Right lobe of liver (tissue), 6 donors: ENCODE data around the gene CHMP4B. TPM values are rescaled to one million over a fixed set of nuclear protein-coding genes. Genes with fewer than 3 reads are reported as not detected.

ENCODE experiments used
- ATAC-seq, 4 donors: fragments of 200-7000 bp; cut with Tn5 transposase; one replicate each; pipeline ENCODE4 v1.9.1; 2020; ENCODE audit warnings: mild to moderate bottlenecking in 4 of 4, moderate library complexity in 4 of 4
- DNase-seq, 3 donors: peaks; one replicate each; pipeline ENCODE4 v3.0.0-alpha.2; 2020
- H3K27ac ChIP-seq, 3 donors: fragments of 200-600 bp; one replicate each; pipeline ENCODE4 v1.8.0; 2022
- H3K27me3 ChIP-seq, 2 donors: fragments of 200-600 bp; one replicate each; pipeline ENCODE4 v1.8.0; 2022
- H3K36me3 ChIP-seq, 4 donors: fragments of 200-600 bp; sonication (generic) in 1 of 4; one replicate each; pipeline versions ENCODE4 v1.5.1 to v1.8.0; 2017 to 2022; ENCODE audit warnings: control low read depth in 1 of 4
- H3K4me1 ChIP-seq, 4 donors: fragments of 200-600 bp; sonication (generic) in 1 of 4; one replicate each; pipeline versions ENCODE4 v1.5.1 to v1.8.0; 2017 to 2022; ENCODE audit warnings: control low read depth in 1 of 4
- H3K4me3 ChIP-seq, 3 donors: fragments of 200-600 bp; one replicate each; pipeline ENCODE4 v1.8.0; 2022
- H3K9me3 ChIP-seq, 4 donors: fragments of 200-600 bp; sonication (generic) in 1 of 4; one replicate each; pipeline versions ENCODE4 v1.5.1 to v1.8.0; 2017 to 2022; ENCODE audit warnings: control low read depth in 1 of 4
- CTCF ChIP-seq, 4 donors: fragments of 200-600 bp in 3 of 4; fragments of 450-650 bp in 1 of 4; IDR thresholded peaks; one replicate each; pipeline versions ENCODE4 v1.5.1 to v1.8.0; 2016 to 2022; ENCODE audit warnings: antibody characterized with exemption in 4 of 4, mild to moderate bottlenecking in 2 of 4
- POLR2A ChIP-seq: fragments of 450-650 bp; IDR thresholded peaks from one replicate; pipeline ENCODE4 v1.6.1; 2017; ENCODE audit warnings: antibody characterized with exemption, mild to moderate bottlenecking
- WGBS: methylation state at CpG from one replicate; pipeline ENCODE4 v1.1.6; 2018; ENCODE audit warnings: low coverage, low lambda C conversion rate; ENCODE audit not compliant: insufficient coverage; ENCODE audit errors: missing lambda C conversion rate; 5-methylcytosine and 5-hydroxymethylcytosine counted together
- intact Hi-C, 2 donors: fragments of 100-400 bp; cut with DNase I; formaldehyde crosslinking; loops; one replicate each; pipeline versions ENCODE4 v1.11.2 to v1.14.1; 2022
- total RNA-seq, 6 experiments: library from RNA; depleted of rRNA in 2 of 6; stranded (reverse); fragments of >200 nt in 2 of 6; fragmentation: NEBNext Ultra II Directional in 3 of 6; extraction: Animal tissue kit (Norgen Biotek cat#: 25700) in 3 of 6; gene quantifications; one replicate each; pipeline versions ENCODE4 v1.1.0 to v1.2.4, GENCODE V29; 2016 to 2023
- donor health status: DM: no; HTN: yes; CAD: no.
- donor health status: DM: no; HTN: no; CAD: no.
- donor health status: DM: no; HTN: no; CAD: no.
- donor health status: DM: no; HTN: yes; CAD: no.
- donor health status: DM: no; HTN: yes; CAD: no.

The CHMP4B gene
- total RNA-seq, 6 experiments from 2014 or later = 21.0 to 40.8 (median 28.3) TPM

- no peak overlapping the region for H3K27ac ChIP-seq
- no peaks in the 10 kb centered on the region for H3K27me3 ChIP-seq
- H3K36me3 ChIP-seq = no peaks in the 10 kb centered on the region
- no peaks in the 10 kb centered on the region for H3K4me1 ChIP-seq
- intact Hi-C loops = no loop called here
- no peak for DNase-seq
- no peak for ATAC-seq
- H3K9me3 ChIP-seq = no peaks in the 10 kb centered on the region
- no peak overlapping the region for H3K4me3 ChIP-seq
- WGBS = 59% methylated on average over 5 of the region's 12 CpGs
- no peak for TF ChIP-seq CTCF (IDR thresholded peaks at IDR 0.05)
- no peak for TF ChIP-seq POLR2A
These were observed 60.2 kb downstream of the CHMP4B start for GRCh38 chr20:33871362-33871761.

GRCh38 chr20:33874129-33874528 is 63.0 kb downstream of the CHMP4B start:
- no peak for DNase-seq
- 58% methylated on average over 7 of the region's 7 CpGs for WGBS
- intact Hi-C loops = no loop called here
- H3K9me3 ChIP-seq = no peaks in the 10 kb centered on the region
- H3K4me3 ChIP-seq = no peak overlapping the region
- no peak for ATAC-seq
- H3K4me1 ChIP-seq = no peaks in the 10 kb centered on the region
- no peaks in the 10 kb centered on the region for H3K27me3 ChIP-seq
- no peak for TF ChIP-seq CTCF (IDR thresholded peaks at IDR 0.05)
- no peak for TF ChIP-seq POLR2A
- H3K27ac ChIP-seq = no peak overlapping the region
- no peaks in the 10 kb centered on the region for H3K36me3 ChIP-seq

GRCh38 chr20:33875055-33875454 is 63.9 kb downstream of the CHMP4B start:
- WGBS = 68% methylated on average over 5 of the region's 7 CpGs
- TF ChIP-seq POLR2A (no peak), CTCF (IDR thresholded peaks at IDR 0.05) (no peak)
- Histone ChIP-seq H3K4me1 (no peaks in the 10 kb centered on the region), H3K27ac (no peak overlapping the region), H3K9me3 (no peaks in the 10 kb centered on the region), H3K36me3 (no peaks in the 10 kb centered on the region), H3K4me3 (no peak overlapping the region), H3K27me3 (no peaks in the 10 kb centered on the region)
- ATAC-seq = no peak
- intact Hi-C loops = no loop called here
- no peak for DNase-seq

GRCh38 chr20:33875534-33876026 is 64.4 kb downstream of the CHMP4B start:
- intact Hi-C loops = no loop called here
- 71% methylated on average over 4 of the region's 6 CpGs for WGBS
- ATAC-seq = no peak

More at GRCh38 chr20:33875534-33876026, 64.4 kb downstream of the CHMP4B start:
- H3K4me3 ChIP-seq = no peak overlapping the region
- H3K27me3 ChIP-seq = no peaks in the 10 kb centered on the region
- H3K27ac ChIP-seq = no peak overlapping the region
- no peak for DNase-seq
- H3K4me1 ChIP-seq = no peaks in the 10 kb centered on the region
- H3K9me3 ChIP-seq = no peaks in the 10 kb centered on the region
- no peak for TF ChIP-seq POLR2A
- TF ChIP-seq CTCF (IDR thresholded peaks at IDR 0.05) = no peak
- H3K36me3 ChIP-seq = no peaks in the 10 kb centered on the region
